Aorta (tissue), 5 donors: ENCODE results near the gene CELF1. TPM values are rescaled to one million over a fixed set of nuclear protein-coding genes. Genes with fewer than 3 reads are reported as not detected.

Experiments
- ATAC-seq: fragments of 200-7000 bp; cut with Tn5 transposase; one replicate; pipeline ENCODE4 v1.9.1; 2022; ENCODE audit warnings: moderate library complexity; ENCODE audit not compliant: low FRiP score
- DNase-seq, 2 donors: peaks; one replicate each; pipeline ENCODE4 v3.0.0-alpha.2; 2020
- H3K27ac ChIP-seq, 2 donors: one replicate each; pipeline ENCODE4 v1.5.1; 2013; ENCODE audit warnings: low read length in 2 of 2, mild to moderate bottlenecking in 2 of 2, moderate library complexity in 2 of 2, control low read depth in 1 of 2, inconsistent platforms in 1 of 2, low read depth in 1 of 2
- H3K27me3 ChIP-seq, 2 donors: one replicate each; pipeline ENCODE4 v1.6.1; 2013; ENCODE audit warnings: control low read depth in 1 of 2, low read length in 1 of 2, mild to moderate bottlenecking in 1 of 2, moderate library complexity in 1 of 2; ENCODE audit not compliant: insufficient read depth in 2 of 2, control insufficient read depth in 1 of 2
- H3K36me3 ChIP-seq, 2 donors: one replicate each; pipeline ENCODE4 v1.6.1; 2013; ENCODE audit warnings: control low read depth in 1 of 2, low read length in 1 of 2, mild to moderate bottlenecking in 1 of 2; ENCODE audit not compliant: insufficient read depth in 2 of 2, control insufficient read depth in 1 of 2
- H3K4me1 ChIP-seq, 2 donors: one replicate each; pipeline ENCODE4 v1.6.1; 2013; ENCODE audit warnings: low read length in 2 of 2, control low read depth in 1 of 2, mild to moderate bottlenecking in 1 of 2, moderate library complexity in 1 of 2; ENCODE audit not compliant: insufficient read depth in 2 of 2, control insufficient read depth in 1 of 2
- H3K4me3 ChIP-seq, 2 donors: one replicate each; pipeline ENCODE4 v1.5.1; 2013; ENCODE audit warnings: low read length in 2 of 2, control low read depth in 1 of 2, mild to moderate bottlenecking in 1 of 2
- H3K9me3 ChIP-seq: one replicate; pipeline ENCODE4 v1.6.1; 2013; ENCODE audit warnings: mild to moderate bottlenecking, low read length; ENCODE audit not compliant: control insufficient read depth
- WGBS, 2 donors: extraction: QIAGEN DNeasy Blood & Tissue Kit; methylation state at CpG; one replicate each; pipeline ENCODE4 v1.1.7; 2013; 5-methylcytosine and 5-hydroxymethylcytosine counted together
- intact Hi-C, 2 donors: fragments of 100-400 bp; cut with DNase I; formaldehyde crosslinking; loops; one replicate each; pipeline versions ENCODE4 v1.14.2 to v1.15.0; 2022
- polyA plus RNA-seq, 2 donors: library from polyadenylated mRNA; stranded (reverse); fragments of 200-250 nt; gene quantifications; one replicate each; pipeline ENCODE4 v1.2.3, GENCODE V29; 2013
- total RNA-seq, 2 donors: library from RNA; stranded (reverse); fragmentation: NEBNext Ultra II Directional; extraction: Animal tissue kit (Norgen Biotek cat#: 25700); gene quantifications; one replicate each; pipeline ENCODE4 v1.2.1, GENCODE V29; 2021
- donor health status: healthy with polysubstance abuse.
- donor health status: Bipolar disorder and iron deficiency.
- donor health status: DM: no; HTN: no; CAD: no.
- donor health status: DM: no; HTN: no; CAD: no.
- donor health status: DM: yes; HTN: yes; CAD: no.

CELF1 gene
- total and polyA plus RNA-seq, 4 donors = 11.3 to 114 (median 58.1) TPM

DNA sequence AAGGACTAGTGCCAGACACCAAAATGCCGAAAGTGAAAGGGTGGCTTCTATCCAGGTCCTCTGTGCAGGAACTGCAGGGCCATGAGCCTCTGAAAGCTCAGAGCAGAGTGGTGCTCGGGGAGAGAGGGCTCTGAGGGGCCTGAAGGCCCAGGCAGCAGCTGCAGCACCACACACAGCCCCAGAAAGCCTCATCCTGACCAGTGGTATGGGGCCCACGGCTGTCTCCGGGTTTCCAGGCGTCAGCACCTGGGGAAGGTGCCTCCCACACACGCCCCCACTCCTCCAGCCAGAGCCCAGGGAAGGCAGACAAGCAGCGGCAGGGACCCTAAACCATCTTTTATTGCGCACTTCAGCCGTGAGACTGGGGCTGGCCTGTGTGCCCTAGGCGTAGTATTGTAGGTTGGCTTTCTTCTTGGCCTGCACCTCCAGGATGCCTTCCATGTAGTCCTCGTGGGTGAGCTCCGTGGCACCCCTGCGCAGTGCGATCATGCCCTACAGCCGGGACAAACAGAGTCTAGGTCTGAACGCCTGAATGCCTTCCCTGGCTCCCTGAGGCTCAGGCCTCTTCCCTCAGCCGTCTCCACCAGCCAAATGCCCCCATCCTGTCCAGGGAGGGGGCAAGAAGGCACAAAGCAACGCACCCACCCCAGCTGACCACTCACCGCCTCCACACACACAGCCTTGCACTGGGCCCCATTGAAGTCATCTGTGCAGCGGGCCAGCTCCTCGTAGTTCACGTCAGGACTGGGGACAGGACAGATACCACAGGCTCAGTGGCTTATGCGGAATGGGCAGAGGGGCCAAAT lies 134.3 kb downstream of the CELF1 start:
- no peak for ATAC-seq
- intact Hi-C loops = no loop called here
- Histone ChIP-seq H3K27ac (no peak overlapping the region), H3K27me3 (no peaks in the 10 kb centered on the region), H3K4me3 (no peak overlapping the region), H3K36me3 (peaks cover 0 to 10% of the 10 kb centered on the region in 2 donors), H3K9me3 (no peaks in the 10 kb centered on the region), H3K4me1 (no peaks in the 10 kb centered on the region)
- no peak for DNase-seq
- WGBS, 2 donors = 77 to 79% methylated on average over 23 of the region's 23 CpGs

DNA sequence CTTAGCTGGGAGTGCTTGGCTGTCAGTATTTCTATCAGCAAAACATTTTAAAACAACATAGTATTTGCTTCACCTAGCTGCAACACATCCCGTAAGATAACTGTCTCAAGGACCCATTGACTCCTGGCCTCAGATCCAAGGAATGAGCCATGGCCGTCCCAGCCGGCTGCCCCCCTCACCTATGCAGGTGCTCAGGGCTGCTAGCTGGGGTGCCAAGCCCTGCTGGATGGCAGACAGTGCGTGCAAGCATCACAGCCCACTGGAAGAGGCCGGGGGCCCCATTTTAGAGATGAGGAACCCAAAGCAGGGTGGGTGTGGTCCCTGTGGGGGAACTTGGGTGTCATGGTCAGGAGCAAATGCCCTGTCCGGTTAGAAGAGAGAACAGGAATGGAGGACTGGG lies 135.2 kb downstream of the CELF1 start:
- ATAC-seq = no peak
- Histone ChIP-seq H3K4me3 (no peak overlapping the region), H3K27me3 (no peaks in the 10 kb centered on the region), H3K36me3 (peaks cover 0 to 10% of the 10 kb centered on the region in 2 donors), H3K9me3 (no peaks in the 10 kb centered on the region), H3K4me1 (no peaks in the 10 kb centered on the region), H3K27ac (no peak overlapping the region)
- intact Hi-C loops = no loop called here
- WGBS, 2 donors = 90 to 92% methylated on average over 6 of the region's 6 CpGs
- DNase-seq = no peak

- Histone ChIP-seq H3K9me3 (no peaks in the 10 kb centered on the region), H3K4me1 (no peaks in the 10 kb centered on the region), H3K36me3 (peaks cover 0 to 10% of the 10 kb centered on the region in 2 donors), H3K27me3 (no peaks in the 10 kb centered on the region), H3K4me3 (no peak overlapping the region), H3K27ac (peak overlapping the region; percentile 32 to 86)
- WGBS, 2 donors = 3 to 4% methylated on average over 13 of the region's 13 CpGs
- peak; percentile 89 for ATAC-seq
- peak; percentile 94 to 96 for DNase-seq
- intact Hi-C loops = loop anchor here in 1 of 2 donors (1.0 kb wide), 1 partner anchor 10 kb away; the partner anchor contains the start of gene PSMC3
Observed at GRCh38 chr11:47415949-47416472, 136.9 kb downstream of the CELF1 start.

Other genes starting within 250 kb of the CELF1 start
- under 1 TPM; 0.15 to 0.42 TPM for gene MYBPC3, start 200.4 kb downstream of the CELF1 start, total RNA-seq
- gene MYBPC3, start 200.4 kb downstream of the CELF1 start, polyA plus RNA-seq = 1 to 10 TPM in 1 of 2 donors, under 1 TPM in 1; 0.03 to 1.9 TPM
- gene SPI1, start 174.6 kb downstream of the CELF1 start, total RNA-seq = 10 to 100 TPM; 41.0 to 56.0 TPM
- 10 to 100 TPM in 1 of 2 donors, 1 to 10 TPM in 1; 6.3 to 37.8 TPM for gene SPI1, start 174.6 kb downstream of the CELF1 start, polyA plus RNA-seq
- 10 to 100 TPM; 75.1 to 88.9 TPM for gene SLC39A13, start 144.5 kb downstream of the CELF1 start, total RNA-seq
- gene SLC39A13, start 144.5 kb downstream of the CELF1 start, polyA plus RNA-seq = 100 to 1,000 TPM in 1 of 2 donors, 10 to 100 TPM in 1; 34.7 to 118 TPM
- gene PSMC3, start 126.7 kb downstream of the CELF1 start, total RNA-seq = 100 to 1,000 TPM in 1 of 2 donors, 10 to 100 TPM in 1; 84.2 to 117 TPM
- gene PSMC3, start 126.7 kb downstream of the CELF1 start, polyA plus RNA-seq = 100 to 1,000 TPM; 181 to 204 TPM
- under 1 TPM; 0.66 to 0.71 TPM for gene RAPSN, start 104.0 kb downstream of the CELF1 start, total RNA-seq
- under 1 TPM in 1 of 2 donors, not detected in 1; 0.46 TPM for gene RAPSN, start 104.0 kb downstream of the CELF1 start, polyA plus RNA-seq
- gene PTPMT1, start 12.5 kb upstream of the CELF1 start, total RNA-seq = 10 to 100 TPM; 25.6 to 26.1 TPM
- 10 to 100 TPM; 45.9 to 51.5 TPM for gene PTPMT1, start 12.5 kb upstream of the CELF1 start, polyA plus RNA-seq
- gene KBTBD4, start 25.8 kb upstream of the CELF1 start, total RNA-seq = 10 to 100 TPM; 11.1 to 13.5 TPM
- 10 to 100 TPM in 1 of 2 donors, 1 to 10 TPM in 1; 8.9 to 13.3 TPM for gene KBTBD4, start 25.8 kb upstream of the CELF1 start, polyA plus RNA-seq
- 10 to 100 TPM; 52.2 to 56.2 TPM for gene NDUFS3, start 25.9 kb upstream of the CELF1 start, total RNA-seq
- gene NDUFS3, start 25.9 kb upstream of the CELF1 start, polyA plus RNA-seq = 100 to 1,000 TPM in 1 of 2 donors, 10 to 100 TPM in 1; 80.3 to 106 TPM
- 1 to 10 TPM; 1.7 to 4.8 TPM for gene FAM180B, start 33.5 kb upstream of the CELF1 start, total RNA-seq
- under 1 TPM in 1 of 2 donors, not detected in 1; 0.38 TPM for gene FAM180B, start 33.5 kb upstream of the CELF1 start, polyA plus RNA-seq
- 1 to 10 TPM; 2.3 TPM for gene C1QTNF4, start 41.3 kb upstream of the CELF1 start, total RNA-seq
- gene C1QTNF4, start 41.3 kb upstream of the CELF1 start, polyA plus RNA-seq = 1 to 10 TPM in 1 of 2 donors, under 1 TPM in 1; 0.63 to 3.1 TPM
- 10 to 100 TPM; 34.8 to 43.7 TPM for gene MTCH2, start 89.4 kb upstream of the CELF1 start, total RNA-seq
- 10 to 100 TPM; 28.6 to 47.8 TPM for gene MTCH2, start 89.4 kb upstream of the CELF1 start, polyA plus RNA-seq
- 1 to 10 TPM in 1 of 2 donors, under 1 TPM in 1; 0.75 to 2.0 TPM for gene AGBL2, start 162.2 kb upstream of the CELF1 start, total RNA-seq
- 1 to 10 TPM in 1 of 2 donors, not detected in 1; 1.6 TPM for gene AGBL2, start 162.2 kb upstream of the CELF1 start, polyA plus RNA-seq
- gene FNBP4, start 214.2 kb upstream of the CELF1 start, total RNA-seq = 100 to 1,000 TPM; 122 to 140 TPM
- 10 to 100 TPM in 1 of 2 donors, 1 to 10 TPM in 1; 8.1 to 65.3 TPM for gene FNBP4, start 214.2 kb upstream of the CELF1 start, polyA plus RNA-seq